ENCODE data around the gene RASA2.

GRCh38 chr3:141489203-141489602 lies 2.4 kb downstream of the RASA2 start:
- TF ChIP-seq, protein P1, sequence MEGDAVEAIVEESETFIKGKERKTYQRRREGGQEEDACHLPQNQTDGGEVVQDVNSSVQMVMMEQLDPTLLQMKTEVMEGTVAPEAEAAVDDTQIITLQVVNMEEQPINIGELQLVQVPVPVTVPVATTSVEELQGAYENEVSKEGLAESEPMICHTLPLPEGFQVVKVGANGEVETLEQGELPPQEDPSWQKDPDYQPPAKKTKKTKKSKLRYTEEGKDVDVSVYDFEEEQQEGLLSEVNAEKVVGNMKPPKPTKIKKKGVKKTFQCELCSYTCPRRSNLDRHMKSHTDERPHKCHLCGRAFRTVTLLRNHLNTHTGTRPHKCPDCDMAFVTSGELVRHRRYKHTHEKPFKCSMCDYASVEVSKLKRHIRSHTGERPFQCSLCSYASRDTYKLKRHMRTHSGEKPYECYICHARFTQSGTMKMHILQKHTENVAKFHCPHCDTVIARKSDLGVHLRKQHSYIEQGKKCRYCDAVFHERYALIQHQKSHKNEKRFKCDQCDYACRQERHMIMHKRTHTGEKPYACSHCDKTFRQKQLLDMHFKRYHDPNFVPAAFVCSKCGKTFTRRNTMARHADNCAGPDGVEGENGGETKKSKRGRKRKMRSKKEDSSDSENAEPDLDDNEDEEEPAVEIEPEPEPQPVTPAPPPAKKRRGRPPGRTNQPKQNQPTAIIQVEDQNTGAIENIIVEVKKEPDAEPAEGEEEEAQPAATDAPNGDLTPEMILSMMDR (IDR thresholded peaks at IDR 0.05), result no peak
- TF ChIP-seq POLR2AphosphoS5 (IDR thresholded peaks at IDR 0.05), result no peak
- TF ChIP-seq POLR2A (IDR thresholded peaks at IDR 0.05), result no peak
- no peak for TF ChIP-seq EP300 (IDR thresholded peaks at IDR 0.05)
